ENCODE measurements around the gene FBXW10B.
"Not testable (repeated sequence)": the region's sequence is repeated elsewhere in the genome, so short reads cannot be mapped to it uniquely, and the experiment has no call there.

The FBXW10B gene

GRCh38 chr17:15642014-15642413 is 22.5 kb upstream of the FBXW10B start:
- DNase-seq, result not testable (repeated sequence)

GRCh38 chr17:15630930-15631453 is 11.5 kb upstream of the FBXW10B start:
- not testable (repeated sequence) for DNase-seq

- not testable (repeated sequence) for DNase-seq
Observed at GRCh38 chr17:15629991-15630390, 10.5 kb upstream of the FBXW10B start.

GRCh38 chr17:15623661-15624209 is 4.2 kb upstream of the FBXW10B start:
- DNase-seq, result not testable (repeated sequence)

GRCh38 chr17:15623255-15623654 is 3.8 kb upstream of the FBXW10B start:
- not testable (repeated sequence) for DNase-seq

GRCh38 chr17:15622124-15622523 is 2.6 kb upstream of the FBXW10B start:
- not testable (repeated sequence) for DNase-seq

- not testable (repeated sequence) for DNase-seq
Observed at GRCh38 chr17:15616828-15617227, 2.7 kb downstream of the FBXW10B start.

- not testable (repeated sequence) for DNase-seq
Observed at GRCh38 chr17:15615850-15616249, 3.7 kb downstream of the FBXW10B start.

- DNase-seq, result not testable (repeated sequence)
Observed at GRCh38 chr17:15613111-15613510, 6.4 kb downstream of the FBXW10B start.

- not testable (repeated sequence) for DNase-seq
Observed at GRCh38 chr17:15592960-15593359, 26.5 kb downstream of the FBXW10B start.

- DNase-seq, result not testable (repeated sequence)
Observed at GRCh38 chr17:15591986-15592385, 27.5 kb downstream of the FBXW10B start.

- DNase-seq, result not testable (repeated sequence)
Observed at GRCh38 chr17:15590844-15591243, 28.7 kb downstream of the FBXW10B start.

- not testable (repeated sequence) for DNase-seq
Observed at GRCh38 chr17:15589544-15590536, 29.7 kb downstream of the FBXW10B start.

- not testable (repeated sequence) for DNase-seq
Observed at GRCh38 chr17:15588017-15588416, 31.5 kb downstream of the FBXW10B start.

- DNase-seq, result not testable (repeated sequence)
Observed at GRCh38 chr17:15583313-15583712, 36.2 kb downstream of the FBXW10B start.

- DNase-seq, result not testable (repeated sequence)
Observed at GRCh38 chr17:15581462-15581861, 38.0 kb downstream of the FBXW10B start.

GRCh38 chr17:15576848-15577247 is 42.7 kb downstream of the FBXW10B start:
- DNase-seq, result not testable (repeated sequence)

- not testable (repeated sequence) for DNase-seq
Observed at GRCh38 chr17:15574660-15575059, 44.8 kb downstream of the FBXW10B start.

- peak in 2 of 56 donors; percentile 4 to 41 for DNase-seq
Observed at GRCh38 chr17:15573870-15574269, 45.6 kb downstream of the FBXW10B start.

Data from amygdala (tissue), 56 donors.